NCI-H128 (cell line): ENCODE results near the gene OR9I1.

Source experiments
- DNase-seq: peaks from one replicate; lab custom pipeline; 2025; ENCODE audit not compliant: unreplicated experiment; lab: John Stamatoyannopoulos, UW

The OR9I1 gene

GRCh38 chr11:58125469-58125868 is at the start of gene OR9I1:
OR9I1 (minus strand) TSS chr11:58125530; CDS start chr11:58119444, 6,086 bp downstream.
- no peak for DNase-seq

GRCh38 chr11:58165504-58166106 is 40.3 kb upstream of the OR9I1 start:
- no peak for DNase-seq

- no peak for DNase-seq
These were observed 39.7 kb upstream of the OR9I1 start for GRCh38 chr11:58164990-58165389.

- DNase-seq, result no peak
These were observed 39.1 kb upstream of the OR9I1 start for GRCh38 chr11:58164389-58164788.

- no peak for DNase-seq
These were observed 27.5 kb upstream of the OR9I1 start for GRCh38 chr11:58152781-58153180.

- no peak for DNase-seq
These were observed 17.4 kb upstream of the OR9I1 start for GRCh38 chr11:58142761-58143160.

GRCh38 chr11:58135171-58135570 is 9.8 kb upstream of the OR9I1 start:
- DNase-seq, result no peak

- no peak for DNase-seq
These were observed 8.8 kb upstream of the OR9I1 start for GRCh38 chr11:58134151-58134550.

- no peak for DNase-seq
These were observed 8.2 kb upstream of the OR9I1 start for GRCh38 chr11:58133309-58134076.

GRCh38 chr11:58127350-58127749 is 2.0 kb upstream of the OR9I1 start:
- DNase-seq, result no peak

- no peak for DNase-seq
These were observed 4.2 kb downstream of the OR9I1 start for GRCh38 chr11:58121096-58121495.

GRCh38 chr11:58097437-58097836 is 27.9 kb downstream of the OR9I1 start:
- DNase-seq, result no peak

- DNase-seq, result no peak
These were observed 38.8 kb downstream of the OR9I1 start for GRCh38 chr11:58086528-58086927.

GRCh38 chr11:58075781-58076180 is 49.5 kb downstream of the OR9I1 start:
- DNase-seq, result no peak

- no peak for DNase-seq
These were observed 54.7 kb downstream of the OR9I1 start for GRCh38 chr11:58070585-58070984.

- DNase-seq, result no peak
These were observed 56.7 kb downstream of the OR9I1 start for GRCh38 chr11:58068655-58069054.

GRCh38 chr11:58067685-58068084 is 57.6 kb downstream of the OR9I1 start:
- no peak for DNase-seq
